ENCODE measurements around the gene FTH1. TPM values are rescaled to one million over a fixed set of nuclear protein-coding genes. Genes with fewer than 3 reads are reported as not detected.

The FTH1 gene
- total and polyA plus RNA-seq, 7 donors, result 1,709 to 20,022 (median 2,375) TPM

DNA sequence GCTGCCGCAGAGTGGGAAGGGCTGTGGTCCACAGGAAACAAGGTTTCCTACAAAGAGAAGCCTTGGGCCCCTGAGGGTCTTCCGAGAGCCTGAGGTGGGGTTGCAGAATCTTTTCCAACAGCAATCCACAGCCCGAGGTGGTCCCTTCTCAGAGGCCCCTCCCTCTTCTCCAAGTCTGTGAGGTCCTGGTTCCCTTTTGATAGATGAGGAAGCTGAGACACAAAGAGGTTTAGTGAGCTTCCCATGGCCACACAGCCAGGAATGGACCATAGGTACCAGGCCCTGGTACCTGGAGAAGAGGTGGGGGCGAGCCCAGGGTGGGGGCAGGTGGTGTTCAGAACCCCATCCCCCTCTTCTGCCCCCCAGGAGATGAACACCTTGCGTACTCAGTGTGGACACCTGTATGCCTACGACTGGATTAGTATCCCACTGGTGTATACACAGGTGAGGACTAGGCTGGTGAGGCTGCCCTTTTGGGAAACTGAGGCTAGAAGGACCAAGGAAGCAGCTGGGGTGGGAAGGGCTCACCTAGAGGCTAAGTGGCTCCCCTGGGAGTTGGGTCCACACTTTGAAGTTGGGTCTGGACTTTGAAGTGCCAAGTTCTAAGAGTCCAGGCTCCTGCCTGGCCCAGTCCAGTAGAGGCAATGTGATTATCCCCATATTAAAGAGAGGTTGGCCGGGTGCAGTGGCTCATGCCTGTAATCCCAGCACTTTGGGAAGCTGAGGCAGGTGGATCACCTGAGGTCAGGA, 10.2 kb downstream of the FTH1 start:
- peaks cover 0 to 36% (median 32%) of the 10 kb centered on the region in 4 donors for H3K4me1 ChIP-seq
- 90 to 93% methylated on average over 7 of the region's 7 CpGs for WGBS, 2 donors
- TF ChIP-seq POLR2A (IDR thresholded peaks at IDR 0.05) (no peak), EP300 (IDR thresholded peaks at IDR 0.05) (no peak), POLR2AphosphoS5 (IDR thresholded peaks at IDR 0.05) (no peak)
- TF ChIP-seq, protein P1, sequence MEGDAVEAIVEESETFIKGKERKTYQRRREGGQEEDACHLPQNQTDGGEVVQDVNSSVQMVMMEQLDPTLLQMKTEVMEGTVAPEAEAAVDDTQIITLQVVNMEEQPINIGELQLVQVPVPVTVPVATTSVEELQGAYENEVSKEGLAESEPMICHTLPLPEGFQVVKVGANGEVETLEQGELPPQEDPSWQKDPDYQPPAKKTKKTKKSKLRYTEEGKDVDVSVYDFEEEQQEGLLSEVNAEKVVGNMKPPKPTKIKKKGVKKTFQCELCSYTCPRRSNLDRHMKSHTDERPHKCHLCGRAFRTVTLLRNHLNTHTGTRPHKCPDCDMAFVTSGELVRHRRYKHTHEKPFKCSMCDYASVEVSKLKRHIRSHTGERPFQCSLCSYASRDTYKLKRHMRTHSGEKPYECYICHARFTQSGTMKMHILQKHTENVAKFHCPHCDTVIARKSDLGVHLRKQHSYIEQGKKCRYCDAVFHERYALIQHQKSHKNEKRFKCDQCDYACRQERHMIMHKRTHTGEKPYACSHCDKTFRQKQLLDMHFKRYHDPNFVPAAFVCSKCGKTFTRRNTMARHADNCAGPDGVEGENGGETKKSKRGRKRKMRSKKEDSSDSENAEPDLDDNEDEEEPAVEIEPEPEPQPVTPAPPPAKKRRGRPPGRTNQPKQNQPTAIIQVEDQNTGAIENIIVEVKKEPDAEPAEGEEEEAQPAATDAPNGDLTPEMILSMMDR (IDR thresholded peaks at IDR 0.05), result no peak
- intact Hi-C loops (cut with DNase I), result no loop called here
- no peak overlapping the region for H3K4me3 ChIP-seq
- DNase-seq, result no peak
- H3K27me3 ChIP-seq, result peaks cover 0 to 4% (median 0%) of the 10 kb centered on the region in 3 donors
- H3K9me3 ChIP-seq, result no peaks in the 10 kb centered on the region
- no peak overlapping the region for H3K27ac ChIP-seq
- peaks cover 0 to 11% (median 0%) of the 10 kb centered on the region in 4 donors for H3K36me3 ChIP-seq

DNA sequence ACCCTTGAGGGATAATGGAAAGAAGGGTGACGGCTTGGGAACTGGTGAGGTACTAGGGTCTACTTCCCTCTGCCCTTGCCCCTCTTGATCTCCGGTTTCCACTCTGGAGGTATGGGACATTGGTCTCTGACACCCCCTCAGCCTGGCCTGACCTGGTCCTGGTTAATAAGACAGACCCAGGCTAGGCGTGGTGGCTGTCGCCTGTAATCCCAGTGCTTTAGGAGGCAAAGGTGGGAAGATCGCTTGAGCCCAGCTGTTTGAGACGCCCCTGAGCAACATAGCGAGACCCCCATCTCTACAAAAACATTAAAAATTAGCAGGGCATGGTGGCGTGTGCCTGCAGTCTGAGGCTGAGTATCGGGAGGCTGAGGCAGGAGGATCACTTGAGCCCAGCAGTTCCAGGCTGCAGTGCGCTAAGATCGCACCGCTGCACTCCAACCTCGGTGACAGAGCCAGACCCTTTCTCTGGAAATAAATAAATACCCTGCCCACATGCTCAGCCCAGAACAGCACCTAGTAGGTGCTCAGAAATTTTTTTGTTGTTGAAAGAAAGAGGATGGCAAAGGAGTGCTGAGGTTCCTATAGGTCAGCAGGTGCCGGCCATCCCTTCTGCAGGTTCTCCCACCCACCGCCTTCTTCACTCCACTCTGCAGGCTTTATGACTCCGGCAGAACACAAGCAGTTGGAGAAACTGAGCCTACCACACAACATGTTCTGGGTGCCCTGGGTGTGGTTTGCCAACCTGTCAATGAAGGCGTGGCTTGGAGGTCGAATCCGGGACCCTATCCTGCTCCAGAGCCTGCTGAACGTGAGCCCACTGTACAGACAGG, 11.0 kb downstream of the FTH1 start:
- Histone ChIP-seq H3K36me3 (peaks cover 0 to 11% (median 0%) of the 10 kb centered on the region in 4 donors), H3K4me1 (peaks cover 0 to 28% (median 25%) of the 10 kb centered on the region in 4 donors), H3K27ac (peak overlapping the region; percentile 61 to 81 (median 72)), H3K27me3 (peaks cover 0 to 4% (median 0%) of the 10 kb centered on the region in 3 donors), H3K4me3 (peak overlapping the region; percentile 33 to 53 (median 40)), H3K9me3 (no peaks in the 10 kb centered on the region)
- TF ChIP-seq, protein P1 (IDR thresholded peaks at IDR 0.05), result no peak
- no peak for TF ChIP-seq POLR2A (IDR thresholded peaks at IDR 0.05)
- no peak for TF ChIP-seq POLR2AphosphoS5 (IDR thresholded peaks at IDR 0.05)
- no peak for TF ChIP-seq EP300 (IDR thresholded peaks at IDR 0.05)
- intact Hi-C loops (cut with DNase I), result no loop called here
- peak; percentile 36 for DNase-seq
- 84 to 92% methylated on average over 20 of the region's 20 CpGs for WGBS, 2 donors

DNA sequence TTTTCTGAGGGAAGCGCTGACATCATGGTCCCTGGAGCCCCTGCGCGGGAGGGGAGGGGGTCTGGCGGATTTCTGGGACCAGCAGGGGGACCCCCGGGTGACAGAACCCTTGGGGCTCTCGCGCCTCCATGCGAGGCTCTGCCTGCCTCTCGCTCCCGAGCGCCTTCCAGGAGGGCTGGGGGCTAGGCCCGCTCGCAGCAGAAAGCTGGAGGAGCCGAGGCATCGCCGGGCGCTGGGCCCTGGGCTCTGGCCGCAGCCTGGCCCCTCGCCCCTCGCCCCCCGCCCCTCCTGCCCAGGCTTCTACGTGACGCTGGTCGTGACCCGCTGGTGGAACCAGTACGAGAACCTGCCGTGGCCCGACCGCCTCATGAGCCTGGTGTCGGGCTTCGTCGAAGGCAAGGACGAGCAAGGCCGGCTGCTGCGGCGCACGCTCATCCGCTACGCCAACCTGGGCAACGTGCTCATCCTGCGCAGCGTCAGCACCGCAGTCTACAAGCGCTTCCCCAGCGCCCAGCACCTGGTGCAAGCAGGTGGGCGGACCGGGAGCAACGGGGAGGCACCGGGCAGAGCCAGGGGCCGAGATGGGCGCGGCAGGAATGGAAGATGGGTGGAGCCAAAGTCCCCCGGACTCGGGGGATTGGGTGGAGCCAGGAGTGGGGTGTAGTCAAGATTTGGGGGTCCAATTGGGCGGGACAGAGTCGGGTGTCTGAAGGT, 11.9 kb downstream of the FTH1 start:
- 7% methylated on average over 56 of the region's 56 CpGs for WGBS, 2 donors

More for the DNA sequence above, 11.9 kb downstream of the FTH1 start:
- TF ChIP-seq POLR2AphosphoS5 (IDR thresholded peaks at IDR 0.05) (peak in 1 of 4 donors; percentile 24), POLR2A (IDR thresholded peaks at IDR 0.05) (no peak), EP300 (IDR thresholded peaks at IDR 0.05) (no peak)
- TF ChIP-seq, protein P1 (IDR thresholded peaks at IDR 0.05), result no peak
- Histone ChIP-seq H3K36me3 (peaks cover 0 to 11% (median 0%) of the 10 kb centered on the region in 4 donors), H3K4me1 (peaks cover 0 to 22% (median 18%) of the 10 kb centered on the region in 4 donors), H3K4me3 (peak overlapping the region; percentile 33 to 53 (median 40)), H3K27me3 (peaks cover 0 to 4% (median 0%) of the 10 kb centered on the region in 3 donors), H3K27ac (peak overlapping the region; percentile 61 to 81 (median 72)), H3K9me3 (no peaks in the 10 kb centered on the region)
- DNase-seq, result no peak
- intact Hi-C loops (cut with DNase I), result no loop called here

Data from sigmoid colon (tissue), 7 donors.